CD4-positive, alpha-beta T cell treated with Interleukin-15 for 4 hours (primary cell): ENCODE measurements around the gene ICE1.
"Not testable (repeated sequence)": the region's sequence is repeated elsewhere in the genome, so short reads cannot be mapped to it uniquely, and the experiment has no call there.

Experiments used
- DNase-seq: peaks from one replicate; pipeline ENCODE4 v3.0.0-alpha.2; 2020; ENCODE audit warnings: low spot score

Gene ICE1

GRCh38 chr5:5453131-5453530 lies 30.7 kb downstream of the ICE1 start:
- DNase-seq = no peak

GRCh38 chr5:5454391-5454790 lies 31.9 kb downstream of the ICE1 start:
- DNase-seq = no peak

DNA sequence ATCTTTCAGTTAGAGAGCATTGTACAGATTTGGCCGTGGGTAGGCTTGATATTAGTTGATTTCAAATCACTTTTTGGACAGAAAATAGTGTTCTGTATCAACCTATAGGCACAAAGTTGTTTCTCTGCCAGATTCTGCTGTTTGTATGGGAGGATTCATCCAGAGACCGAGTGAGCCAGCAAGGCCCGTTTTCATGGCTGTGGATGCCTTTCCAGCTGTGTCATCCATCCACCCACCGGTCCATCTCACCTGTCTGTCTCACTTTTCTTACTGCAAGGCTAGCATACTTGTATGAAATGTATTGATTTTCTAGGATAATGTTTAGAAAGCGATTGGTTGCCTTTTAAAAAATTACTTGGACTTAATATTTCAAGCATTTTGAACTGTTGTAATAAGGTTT lies 34.4 kb downstream of the ICE1 start:
- DNase-seq = no peak

DNA sequence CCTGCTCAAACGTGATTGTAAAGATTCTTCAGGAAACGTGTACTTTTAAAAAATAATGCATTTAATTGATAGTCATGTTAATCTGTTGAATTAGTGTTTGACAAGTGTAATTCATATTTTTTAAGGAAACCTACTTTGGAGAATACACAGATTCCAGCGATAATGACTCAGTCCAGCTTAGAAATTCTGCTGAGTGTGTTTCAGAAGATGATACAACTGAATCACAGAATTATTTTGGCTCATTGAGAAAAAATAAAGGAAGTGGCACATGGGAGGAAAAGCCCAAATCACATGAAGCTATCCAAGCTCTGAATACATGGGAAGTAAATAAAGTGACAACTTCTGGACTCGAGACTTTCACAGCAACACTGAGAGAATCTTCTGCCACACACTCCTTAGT lies 37.8 kb downstream of the ICE1 start:
- DNase-seq = no peak

- DNase-seq = no peak
These were observed 38.5 kb downstream of the ICE1 start for GRCh38 chr5:5461012-5461411.

DNA sequence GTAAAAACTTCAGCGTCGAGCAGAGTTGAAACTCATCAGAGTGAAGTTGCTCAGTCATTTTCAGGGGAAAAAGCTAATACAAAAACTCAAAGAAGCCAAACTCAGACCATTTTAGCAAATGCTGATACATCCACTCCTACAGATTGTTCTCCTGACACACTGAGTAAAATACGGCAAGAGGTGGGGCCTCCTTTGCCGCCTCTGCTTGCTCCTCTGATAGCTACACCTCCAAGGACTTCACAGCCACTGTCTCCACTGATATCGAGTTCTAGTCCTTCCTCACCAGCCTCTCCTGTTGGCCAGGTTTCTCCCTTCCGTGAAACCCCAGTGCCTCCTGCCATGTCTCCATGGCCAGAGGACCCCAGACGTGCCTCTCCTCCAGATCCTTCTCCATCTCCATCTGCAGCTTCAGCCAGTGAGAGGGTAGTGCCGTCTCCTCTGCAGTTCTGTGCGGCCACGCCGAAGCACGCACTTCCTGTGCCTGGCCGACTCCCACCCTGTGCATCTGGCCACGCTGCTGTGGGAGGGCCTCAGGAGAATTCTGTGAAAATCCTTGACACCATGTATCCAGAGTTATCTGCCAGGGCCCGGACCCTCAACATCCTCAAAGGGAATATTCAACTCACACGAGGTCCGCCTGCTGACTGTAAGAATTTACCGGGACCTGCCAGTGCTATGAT lies 41.7 kb downstream of the ICE1 start:
- DNase-seq = no peak

- DNase-seq = no peak
These were observed 43.8 kb downstream of the ICE1 start for GRCh38 chr5:5466227-5466626.

- no peak for DNase-seq
These were observed 45.3 kb downstream of the ICE1 start for GRCh38 chr5:5467737-5468136.

DNA sequence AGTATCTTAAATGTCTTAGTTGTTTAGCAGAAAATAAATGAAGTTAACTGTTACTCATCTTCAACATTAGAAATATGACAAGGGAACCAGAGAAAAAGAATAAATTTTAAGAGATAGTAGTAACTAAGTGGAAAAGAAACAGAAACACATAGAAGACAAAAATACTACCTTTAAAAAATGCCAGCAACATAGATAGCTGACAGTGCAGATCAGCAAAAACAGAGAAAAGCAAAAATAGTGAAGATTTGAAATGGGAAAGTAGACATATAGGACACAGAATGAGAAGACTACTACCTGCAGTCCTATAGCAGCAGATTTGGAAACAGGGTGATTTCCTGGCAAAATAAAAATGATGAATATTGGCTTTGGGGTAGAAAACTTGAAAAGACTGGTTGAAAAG lies 48.5 kb downstream of the ICE1 start:
- no peak for DNase-seq

DNA sequence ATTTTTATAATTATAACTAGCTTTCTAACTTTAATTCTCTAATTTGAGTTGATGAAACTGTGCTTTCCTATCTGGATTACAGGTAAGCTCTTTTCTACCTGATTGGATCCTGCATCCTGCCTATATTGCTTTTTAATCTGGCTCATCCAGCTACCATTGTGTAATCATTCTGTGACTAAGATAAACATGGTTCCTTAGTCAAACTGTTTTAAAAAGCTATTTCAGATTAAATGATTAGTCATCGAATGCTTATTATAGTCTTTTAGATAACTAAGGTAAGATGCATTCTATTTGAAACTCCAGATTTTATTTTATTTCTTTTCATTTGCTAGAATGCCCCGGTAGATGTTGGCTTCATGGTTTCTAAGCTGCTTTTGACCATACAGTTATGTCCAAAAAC lies 50.7 kb downstream of the ICE1 start:
- DNase-seq = no peak

GRCh38 chr5:5474961-5475360 lies 52.5 kb downstream of the ICE1 start:
- no peak for DNase-seq

- DNase-seq = no peak
These were observed 53.5 kb downstream of the ICE1 start for GRCh38 chr5:5475975-5476374.

- DNase-seq = not testable (repeated sequence)
These were observed 57.1 kb downstream of the ICE1 start for GRCh38 chr5:5479578-5479977.

GRCh38 chr5:5480481-5481111 lies 58.1 kb downstream of the ICE1 start:
- DNase-seq = no peak

- DNase-seq = no peak
These were observed 58.7 kb downstream of the ICE1 start for GRCh38 chr5:5481206-5481605.

- no peak for DNase-seq
These were observed 59.2 kb downstream of the ICE1 start for GRCh38 chr5:5481633-5482032.

GRCh38 chr5:5483350-5483749 lies 60.9 kb downstream of the ICE1 start:
- no peak for DNase-seq

GRCh38 chr5:5483880-5484598 lies 61.6 kb downstream of the ICE1 start:
- DNase-seq = no peak

- no peak for DNase-seq
These were observed 63.6 kb downstream of the ICE1 start for GRCh38 chr5:5486122-5486521.

DNA sequence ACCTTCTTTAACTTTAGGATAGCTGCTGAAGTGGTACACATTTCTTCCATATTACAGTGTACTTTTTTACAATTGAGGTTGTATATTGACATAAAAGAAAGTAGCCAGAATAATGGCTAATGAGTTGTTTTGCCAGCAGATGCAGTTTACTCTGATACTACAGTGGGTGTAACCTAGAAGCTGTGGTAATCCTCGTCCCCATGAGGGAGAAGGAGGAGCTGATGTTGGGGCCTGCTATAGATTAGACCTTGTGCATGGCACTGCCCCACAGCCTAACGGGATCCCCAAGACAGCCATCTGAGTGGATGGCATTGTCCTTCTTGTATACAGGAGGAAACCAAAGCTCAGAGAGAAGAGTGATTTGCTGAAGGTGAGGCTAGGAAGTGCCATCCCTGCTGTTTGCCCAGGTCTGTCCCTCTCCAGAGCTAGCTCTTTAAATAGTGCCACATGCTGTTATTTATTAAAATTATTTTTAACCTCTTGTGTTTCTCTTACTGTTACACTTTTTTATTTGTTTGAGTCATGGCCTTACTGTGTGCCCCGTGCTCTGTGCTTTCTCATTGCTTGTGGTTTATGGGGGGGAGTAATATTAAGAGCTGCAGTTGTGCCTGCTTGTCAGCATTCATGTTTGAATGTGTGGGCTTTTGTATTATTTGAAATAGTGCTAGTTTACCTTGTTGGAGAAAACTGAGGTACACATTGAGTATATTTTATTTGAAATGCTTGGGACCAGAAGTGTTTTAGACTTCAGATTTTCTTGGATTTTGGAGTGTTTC lies 65.3 kb downstream of the ICE1 start:
- DNase-seq = no peak

DNA sequence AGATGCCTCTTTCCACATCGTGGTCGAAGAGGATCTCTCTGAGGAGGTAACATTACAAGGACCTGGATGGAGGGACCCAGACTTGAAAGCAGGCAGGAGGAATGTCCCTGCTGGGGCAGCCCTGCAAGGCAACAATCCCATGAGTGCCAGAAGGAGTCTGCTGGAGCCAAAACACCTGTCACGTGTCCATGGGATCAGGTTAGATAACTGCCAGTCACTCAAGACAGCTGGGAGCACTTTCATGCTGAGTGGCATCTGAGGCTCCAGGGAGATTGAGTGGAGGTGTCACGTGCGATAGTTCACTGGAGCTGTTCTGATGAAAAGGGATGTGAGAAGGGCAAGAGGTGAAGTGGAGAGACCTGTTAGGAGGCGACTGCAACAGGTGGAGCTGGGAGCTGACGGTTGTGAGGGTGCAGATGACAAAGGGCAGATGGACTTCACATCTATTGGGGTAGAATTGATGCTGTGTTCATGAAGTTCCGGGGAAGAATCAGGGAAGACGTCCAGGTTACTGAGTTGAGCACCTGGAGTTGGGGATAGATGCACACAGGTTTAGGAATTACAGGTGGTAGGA lies 68.4 kb downstream of the ICE1 start:
- no peak for DNase-seq
